HepG2 (cell line): ENCODE data around the gene MRPS5. TPM values are rescaled to one million over a fixed set of nuclear protein-coding genes. Genes with fewer than 3 reads are reported as not detected.

Experiments used
- CHD2 ChIP-seq: IDR thresholded peaks from 2 replicates; pipeline ENCODE4 v1.6.1; 2011; ENCODE audit warnings: low read depth, low read length, improper control_type of control experiment
- FLYWCH1 ChIP-seq: sonication (generic); formaldehyde crosslinking; IDR thresholded peaks from 2 replicates; pipeline ENCODE4 v1.8.1; 2023; ENCODE audit warnings: mild to moderate bottlenecking, missing genetic modification reagents
- GATAD1 ChIP-seq: IDR thresholded peaks from 2 replicates; pipeline ENCODE4 v1.6.1; 2016; ENCODE audit warnings: missing genetic modification reagents, missing compliant biosample characterization
- IKZF1 ChIP-seq: fragments of 450-650 bp; IDR thresholded peaks from 2 replicates; pipeline ENCODE4 v1.7.1; 2016
- KLF12 ChIP-seq: sonication (generic); formaldehyde crosslinking; IDR thresholded peaks from 2 replicates; pipeline ENCODE4 v1.4.0; 2020; ENCODE audit warnings: missing genetic modification reagents, borderline replicate concordance
- KLF15 ChIP-seq: sonication (generic); formaldehyde crosslinking; IDR thresholded peaks from 2 replicates; pipeline ENCODE4 v1.8.1; 2023; ENCODE audit warnings: borderline replicate concordance, mild to moderate bottlenecking, inconsistent platforms, missing genetic modification reagents, mixed read lengths
- NFE2 ChIP-seq: sonication (generic); formaldehyde crosslinking; IDR thresholded peaks from 2 replicates; pipeline ENCODE4 v1.4.0; 2020; ENCODE audit warnings: missing genetic modification reagents
- NKX3-1 ChIP-seq: sonication (generic); formaldehyde crosslinking; IDR thresholded peaks from 2 replicates; pipeline ENCODE4 v1.5.0; 2020; ENCODE audit warnings: missing genetic modification reagents
- PHF8 ChIP-seq: sonication (generic); formaldehyde crosslinking; IDR thresholded peaks from 2 replicates; pipeline ENCODE4 v1.5.0; 2020; ENCODE audit warnings: missing genetic modification reagents
- RARG ChIP-seq: sonication (generic); formaldehyde crosslinking; IDR thresholded peaks from 2 replicates; pipeline ENCODE4 v1.4.0; 2020; ENCODE audit warnings: low read depth, mild to moderate bottlenecking, missing genetic modification reagents
- RFXANK ChIP-seq: IDR thresholded peaks from 2 replicates; pipeline ENCODE4 v1.6.1; 2016
- SOX5 ChIP-seq: IDR thresholded peaks from 2 replicates; pipeline ENCODE4 v1.6.1; 2016; ENCODE audit warnings: borderline replicate concordance
- YEATS4 ChIP-seq: sonication (generic); formaldehyde crosslinking; IDR thresholded peaks from 2 replicates; pipeline ENCODE4 v1.4.0; 2020; ENCODE audit warnings: missing genetic modification reagents, borderline replicate concordance
- ZEB1 ChIP-seq: IDR thresholded peaks from 2 replicates; pipeline ENCODE4 v1.6.1; 2012; ENCODE audit warnings: mild to moderate bottlenecking, low read depth, inconsistent platforms; ENCODE audit not compliant: insufficient replicate concordance
- ZNF205 ChIP-seq: IDR thresholded peaks from 2 replicates; pipeline ENCODE4 v1.6.1; 2018; ENCODE audit warnings: missing biosample characterization, missing genetic modification reagents
- ZNF3 ChIP-seq: IDR thresholded peaks from 2 replicates; pipeline ENCODE4 v1.7.0; 2017; ENCODE audit warnings: inconsistent platforms
- ZNF468 ChIP-seq: sonication (generic); formaldehyde crosslinking; IDR thresholded peaks from 2 replicates; pipeline ENCODE4 v1.8.0; 2022; ENCODE audit warnings: mild to moderate bottlenecking, moderate library complexity, missing genetic modification reagents
- ZNF619 ChIP-seq: sonication (generic); formaldehyde crosslinking; IDR thresholded peaks from 2 replicates; pipeline ENCODE4 v1.4.0; 2020; ENCODE audit warnings: mild to moderate bottlenecking, missing genetic modification reagents
- ZNF775 ChIP-seq: sonication (generic); formaldehyde crosslinking; IDR thresholded peaks from 2 replicates; pipeline ENCODE4 v1.4.0; 2020; ENCODE audit warnings: missing genetic modification reagents, mild to moderate bottlenecking, moderate library complexity, borderline replicate concordance
- ZNF777 ChIP-seq: sonication (generic); formaldehyde crosslinking; IDR thresholded peaks from 2 replicates; pipeline ENCODE4 v1.4.0; 2020; ENCODE audit warnings: missing genetic modification reagents
- ZSCAN12 ChIP-seq: sonication (generic); formaldehyde crosslinking; IDR thresholded peaks from 2 replicates; pipeline ENCODE4 v1.9.0; 2021; ENCODE audit warnings: mild to moderate bottlenecking, missing genetic modification reagents
- polyA plus RNA-seq, 8 experiments: library from polyadenylated mRNA; depleted of rRNA in 3 of 8; stranded (reverse) in 7 of 8; unstranded in 1 of 8; fragments of >200 nt; fragmentation: Illumina TruSeq in 4 of 8; extraction: Trizol in 4 of 8; gene quantifications; 2 replicates each; pipeline versions ENCODE4 v1.2.1 to v1.2.3, GENCODE V29; 2011 to 2016; ENCODE audit warnings: low read depth in 4 of 8, missing spikeins in 1 of 8, mixed read lengths in 1 of 8; ENCODE audit not compliant: insufficient read depth in 1 of 8
- total RNA-seq, 5 experiments: library from RNA; depleted of rRNA; stranded (reverse); fragments of >200 nt; fragmentation: Illumina TruSeq; extraction: Trizol; gene quantifications; 2 replicates each; pipeline ENCODE4 v1.2.3, GENCODE V29; 2016; ENCODE audit warnings: low read depth in 1 of 5
- TF ChIP-seq, protein P1 (sequence below): IDR thresholded peaks from 2 replicates; pipeline ENCODE4 v1.6.1; 2016; ENCODE audit warnings: low read depth, control low read depth
- TF ChIP-seq, protein P2 (sequence below): sonication (generic); formaldehyde crosslinking; IDR thresholded peaks from 2 replicates; pipeline ENCODE4 v1.5.0; 2020; ENCODE audit warnings: missing genetic modification reagents, mild to moderate bottlenecking, borderline replicate concordance
- TF ChIP-seq, protein P3 (sequence below): sonication (generic); formaldehyde crosslinking; conservative IDR thresholded peaks from 2 replicates; pipeline ENCODE4 v1.8.1; 2023; ENCODE audit warnings: missing genetic modification reagents
- TF ChIP-seq, protein P4 (sequence below): sonication (generic); formaldehyde crosslinking; IDR thresholded peaks from 2 replicates; pipeline ENCODE4 v1.8.0; 2022; ENCODE audit warnings: missing genetic modification reagents, mild to moderate bottlenecking, moderate library complexity, borderline replicate concordance
- TF ChIP-seq, protein P5 (sequence below): IDR thresholded peaks from 2 replicates; pipeline ENCODE4 v1.6.1; 2018; ENCODE audit warnings: missing genetic modification reagents, mild to moderate bottlenecking, missing compliant biosample characterization

MRPS5 gene
- total and polyA plus RNA-seq, 2 of the 13 experiments (the other 11 are each of a cell fraction or from before 2014, with no cell fraction given): 98.8 to 134 TPM

DNA sequence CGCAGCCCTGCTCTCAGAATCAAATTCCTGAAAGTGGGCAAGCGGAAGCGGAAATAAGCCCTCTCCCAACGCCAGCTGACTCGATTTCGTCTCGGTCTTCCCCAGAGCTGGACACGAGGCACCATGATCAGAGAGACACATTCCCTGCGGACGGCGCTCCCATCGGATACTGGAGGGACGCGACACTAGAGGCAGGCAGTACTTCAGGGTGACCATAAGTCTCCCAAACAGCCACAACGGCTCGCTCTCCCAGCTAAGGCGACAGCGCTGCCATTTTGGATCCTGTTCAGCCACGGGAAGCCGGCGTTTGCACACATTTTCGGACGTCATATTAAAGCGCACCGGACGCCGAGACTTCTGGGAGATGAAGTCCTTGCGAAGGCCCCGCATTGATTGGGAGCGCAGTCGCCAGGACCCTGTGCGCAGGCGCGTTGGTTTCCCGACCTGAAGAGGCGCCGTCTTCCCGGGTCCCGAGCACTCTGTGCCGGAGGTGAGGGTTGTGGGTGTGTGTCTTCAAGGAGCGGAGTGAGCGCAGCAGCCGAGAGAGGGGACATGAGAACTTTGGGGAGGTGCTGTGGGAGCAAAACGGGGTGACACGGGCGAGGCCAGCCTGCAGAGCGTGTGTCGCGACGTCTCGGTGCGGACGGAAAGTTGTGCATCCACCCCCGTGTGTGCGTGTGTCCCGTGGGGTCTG lies 43.9 kb upstream of the MRPS5 start, which contains the start of gene ZNF2 (continued):
- TF ChIP-seq, protein P1, sequence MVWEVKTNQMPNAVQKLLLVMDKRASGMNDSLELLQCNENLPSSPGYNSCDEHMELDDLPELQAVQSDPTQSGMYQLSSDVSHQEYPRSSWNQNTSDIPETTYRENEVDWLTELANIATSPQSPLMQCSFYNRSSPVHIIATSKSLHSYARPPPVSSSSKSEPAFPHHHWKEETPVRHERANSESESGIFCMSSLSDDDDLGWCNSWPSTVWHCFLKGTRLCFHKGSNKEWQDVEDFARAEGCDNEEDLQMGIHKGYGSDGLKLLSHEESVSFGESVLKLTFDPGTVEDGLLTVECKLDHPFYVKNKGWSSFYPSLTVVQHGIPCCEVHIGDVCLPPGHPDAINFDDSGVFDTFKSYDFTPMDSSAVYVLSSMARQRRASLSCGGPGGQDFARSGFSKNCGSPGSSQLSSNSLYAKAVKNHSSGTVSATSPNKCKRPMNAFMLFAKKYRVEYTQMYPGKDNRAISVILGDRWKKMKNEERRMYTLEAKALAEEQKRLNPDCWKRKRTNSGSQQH (CRISPR knock-in tag): peak; percentile 86; the same call in 1 of the 2 replicates
- TF ChIP-seq FLYWCH1 (CRISPR knock-in tag): no peak
- TF ChIP-seq CHD2: peak; percentile 56; the same call in 1 of the 2 replicates
- peak; percentile 41; the same call in 1 of the 2 replicates for TF ChIP-seq SOX5 (CRISPR knock-in tag)
- peak; percentile 23; the same call in 1 of the 2 replicates for TF ChIP-seq RARG (CRISPR knock-in tag)
- TF ChIP-seq ZEB1: no peak
- TF ChIP-seq ZNF619: peak; percentile 98
- TF ChIP-seq, protein P2, sequence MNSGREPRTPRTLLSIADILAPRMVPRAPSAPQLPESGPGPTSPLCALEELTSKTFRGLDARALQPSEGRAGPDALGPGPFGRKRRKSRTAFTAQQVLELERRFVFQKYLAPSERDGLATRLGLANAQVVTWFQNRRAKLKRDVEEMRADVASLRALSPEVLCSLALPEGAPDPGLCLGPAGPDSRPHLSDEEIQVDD (CRISPR knock-in tag): peak; percentile 82; the same call in 1 of the 2 replicates
- peak; percentile 93 for TF ChIP-seq ZNF205 (CRISPR knock-in tag)
- TF ChIP-seq, protein P3, sequence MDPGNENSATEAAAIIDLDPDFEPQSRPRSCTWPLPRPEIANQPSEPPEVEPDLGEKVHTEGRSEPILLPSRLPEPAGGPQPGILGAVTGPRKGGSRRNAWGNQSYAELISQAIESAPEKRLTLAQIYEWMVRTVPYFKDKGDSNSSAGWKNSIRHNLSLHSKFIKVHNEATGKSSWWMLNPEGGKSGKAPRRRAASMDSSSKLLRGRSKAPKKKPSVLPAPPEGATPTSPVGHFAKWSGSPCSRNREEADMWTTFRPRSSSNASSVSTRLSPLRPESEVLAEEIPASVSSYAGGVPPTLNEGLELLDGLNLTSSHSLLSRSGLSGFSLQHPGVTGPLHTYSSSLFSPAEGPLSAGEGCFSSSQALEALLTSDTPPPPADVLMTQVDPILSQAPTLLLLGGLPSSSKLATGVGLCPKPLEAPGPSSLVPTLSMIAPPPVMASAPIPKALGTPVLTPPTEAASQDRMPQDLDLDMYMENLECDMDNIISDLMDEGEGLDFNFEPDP (CRISPR knock-in tag): no peak
- no peak for TF ChIP-seq IKZF1
- TF ChIP-seq PHF8: peak; percentile 97
- TF ChIP-seq, protein P4, sequence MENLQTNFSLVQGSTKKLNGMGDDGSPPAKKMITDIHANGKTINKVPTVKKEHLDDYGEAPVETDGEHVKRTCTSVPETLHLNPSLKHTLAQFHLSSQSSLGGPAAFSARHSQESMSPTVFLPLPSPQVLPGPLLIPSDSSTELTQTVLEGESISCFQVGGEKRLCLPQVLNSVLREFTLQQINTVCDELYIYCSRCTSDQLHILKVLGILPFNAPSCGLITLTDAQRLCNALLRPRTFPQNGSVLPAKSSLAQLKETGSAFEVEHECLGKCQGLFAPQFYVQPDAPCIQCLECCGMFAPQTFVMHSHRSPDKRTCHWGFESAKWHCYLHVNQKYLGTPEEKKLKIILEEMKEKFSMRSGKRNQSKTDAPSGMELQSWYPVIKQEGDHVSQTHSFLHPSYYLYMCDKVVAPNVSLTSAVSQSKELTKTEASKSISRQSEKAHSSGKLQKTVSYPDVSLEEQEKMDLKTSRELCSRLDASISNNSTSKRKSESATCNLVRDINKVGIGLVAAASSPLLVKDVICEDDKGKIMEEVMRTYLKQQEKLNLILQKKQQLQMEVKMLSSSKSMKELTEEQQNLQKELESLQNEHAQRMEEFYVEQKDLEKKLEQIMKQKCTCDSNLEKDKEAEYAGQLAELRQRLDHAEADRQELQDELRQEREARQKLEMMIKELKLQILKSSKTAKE: peak; percentile 46; the same call in 1 of the 2 replicates
- peak; percentile 62; the same call in 1 of the 2 replicates for TF ChIP-seq RFXANK (CRISPR knock-in tag)
- TF ChIP-seq NFE2: no peak
- TF ChIP-seq ZNF777 (CRISPR knock-in tag): peak; percentile 62
- no peak for TF ChIP-seq KLF12 (CRISPR knock-in tag)
- TF ChIP-seq ZSCAN12 (CRISPR knock-in tag): no peak
- no peak for TF ChIP-seq KLF15 (CRISPR knock-in tag)
- TF ChIP-seq ZNF468 (CRISPR knock-in tag): no peak
- TF ChIP-seq ZNF3 (CRISPR knock-in tag): no peak
- TF ChIP-seq GATAD1 (CRISPR knock-in tag): peak; percentile 99
- TF ChIP-seq YEATS4: peak; percentile 97
- TF ChIP-seq NKX3-1 (CRISPR knock-in tag): no peak; the same call in 1 of the 2 replicates
- TF ChIP-seq, protein P5, sequence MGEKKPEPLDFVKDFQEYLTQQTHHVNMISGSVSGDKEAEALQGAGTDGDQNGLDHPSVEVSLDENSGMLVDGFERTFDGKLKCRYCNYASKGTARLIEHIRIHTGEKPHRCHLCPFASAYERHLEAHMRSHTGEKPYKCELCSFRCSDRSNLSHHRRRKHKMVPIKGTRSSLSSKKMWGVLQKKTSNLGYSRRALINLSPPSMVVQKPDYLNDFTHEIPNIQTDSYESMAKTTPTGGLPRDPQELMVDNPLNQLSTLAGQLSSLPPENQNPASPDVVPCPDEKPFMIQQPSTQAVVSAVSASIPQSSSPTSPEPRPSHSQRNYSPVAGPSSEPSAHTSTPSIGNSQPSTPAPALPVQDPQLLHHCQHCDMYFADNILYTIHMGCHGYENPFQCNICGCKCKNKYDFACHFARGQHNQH (CRISPR knock-in tag): peak; percentile 91
- TF ChIP-seq ZNF775 (CRISPR knock-in tag): no peak
